DOHH2 (cell line): ENCODE results near the gene DSP.

ENCODE experiments used
- CTCF ChIP-seq: fragments of 200-600 bp; sonication (generic); IDR thresholded peaks from one replicate; pipeline ENCODE4 v1.5.1; 2014; ENCODE audit warnings: antibody characterized with exemption, mild to moderate bottlenecking, low read depth, low read length; ENCODE audit not compliant: poor library complexity, severe bottlenecking
- EZH2phosphoT487 ChIP-seq: fragments of 200-600 bp; sonication (generic); IDR thresholded peaks from 2 replicates; pipeline ENCODE4 v1.6.1; 2017; ENCODE audit warnings: borderline replicate concordance, mild to moderate bottlenecking, antibody characterized with exemption, low read length, moderate library complexity, mixed read lengths

- TF ChIP-seq CTCF (no peak), EZH2phosphoT487 (no peak)
These were observed 25.2 kb downstream of the DSP start for GRCh38 chr6:7566617-7567173.
